Testis (tissue), 3 donors: ENCODE measurements around the gene POMT2. TPM values are rescaled to one million over a fixed set of nuclear protein-coding genes. Genes with fewer than 3 reads are reported as not detected.

Experiments
- DNase-seq: peaks from one replicate; pipeline ENCODE4 v3.0.0-alpha.2; 2019
- H3K27ac ChIP-seq, 2 donors: fragments of 200-600 bp; sonication (generic); one replicate each; pipeline ENCODE4 v1.5.1; 2019
- H3K27me3 ChIP-seq: fragments of 200-600 bp; sonication (generic); one replicate; pipeline ENCODE4 v1.5.1; 2019
- H3K36me3 ChIP-seq: fragments of 200-600 bp; sonication (generic); one replicate; pipeline ENCODE4 v1.5.1; 2017; ENCODE audit warnings: low read depth; ENCODE audit errors: missing control alignments
- H3K4me1 ChIP-seq: fragments of 200-600 bp; sonication (generic); one replicate; pipeline ENCODE4 v1.5.1; 2019
- H3K4me3 ChIP-seq, 2 donors: fragments of 200-600 bp; sonication (generic); one replicate each; pipeline ENCODE4 v1.5.1; 2017 to 2019
- H3K9me3 ChIP-seq: fragments of 200-600 bp; sonication (generic); one replicate; pipeline ENCODE4 v1.5.1; 2017
- CTCF ChIP-seq, 3 experiments: fragments of 450-650 bp in 2 of 3; fragments of 200-600 bp in 1 of 3; sonication (generic) in 1 of 3; IDR thresholded peaks; one replicate each; pipeline ENCODE4 v1.5.1; 2016 to 2019; ENCODE audit warnings: antibody characterized with exemption in 3 of 3, mild to moderate bottlenecking in 2 of 3, moderate library complexity in 1 of 3
- POLR2A ChIP-seq: fragments of 450-650 bp; IDR thresholded peaks from one replicate; pipeline ENCODE4 v1.6.1; 2017; ENCODE audit warnings: antibody characterized with exemption, mild to moderate bottlenecking, moderate library complexity
- WGBS, 2 donors: methylation state at CpG; one replicate each; pipeline ENCODE4 v1.1.5; 2018; 5-methylcytosine and 5-hydroxymethylcytosine counted together
- intact Hi-C: fragments of 100-400 bp; cut with DNase I; formaldehyde crosslinking; loops from one replicate; pipeline ENCODE4 v1.15.1; 2023; ENCODE audit warnings: low total_unique reads
- polyA plus RNA-seq: library from polyadenylated mRNA; stranded (reverse); fragments of 350-450 nt; fragmentation: Illumina TruSeq; extraction: RNeasy Lipid Tissue Mini Kit (QIAGEN cat#74804); gene quantifications from one replicate; pipeline ENCODE4 v1.2.3, GENCODE V29; 2014; ENCODE audit warnings: low read depth, low replicate concordance; ENCODE audit not compliant: insufficient read depth
- total RNA-seq, 2 donors: library from RNA; depleted of rRNA; stranded (reverse); fragments of >200 nt; gene quantifications; one replicate each; pipeline ENCODE4 v1.2.3, GENCODE V29; 2016

POMT2 gene
- total and polyA plus RNA-seq, 3 donors from 2014 or later = 108 to 162 (median 127) TPM

GRCh38 chr14:77246784-77247183 is 73.9 kb downstream of the POMT2 start:
- 96 to 97% methylated on average over 1 of the region's 1 CpG for WGBS, 2 donors
- no peak for DNase-seq
- Histone ChIP-seq H3K36me3 (no peaks in the 10 kb centered on the region), H3K4me1 (peaks cover 16% of the 10 kb centered on the region), H3K9me3 (no peaks in the 10 kb centered on the region), H3K27ac (no peak overlapping the region), H3K4me3 (no peak overlapping the region), H3K27me3 (no peaks in the 10 kb centered on the region)
- intact Hi-C loops = no loop called here
- no peak for TF ChIP-seq POLR2A
- no peak for TF ChIP-seq CTCF (IDR thresholded peaks at IDR 0.05)

- WGBS, 2 donors = 47 to 78% methylated on average over 4 of the region's 4 CpGs
These were observed 74.9 kb downstream of the POMT2 start for GRCh38 chr14:77245820-77246219.

GRCh38 chr14:77243853-77244252 is 76.8 kb downstream of the POMT2 start:
- Histone ChIP-seq H3K4me1 (no peaks in the 10 kb centered on the region), H3K9me3 (no peaks in the 10 kb centered on the region), H3K4me3 (no peak overlapping the region), H3K36me3 (no peaks in the 10 kb centered on the region), H3K27me3 (no peaks in the 10 kb centered on the region), H3K27ac (no peak overlapping the region)
- intact Hi-C loops = no loop called here
- TF ChIP-seq POLR2A (no peak), CTCF (IDR thresholded peaks at IDR 0.05) (no peak)
- DNase-seq = no peak
- 78 to 88% methylated on average over 3 to 4 of the region's 4 CpGs for WGBS, 2 donors

More at GRCh38 chr14:77245820-77246219, 74.9 kb downstream of the POMT2 start:
- DNase-seq = no peak
- Histone ChIP-seq H3K27me3 (no peaks in the 10 kb centered on the region), H3K36me3 (no peaks in the 10 kb centered on the region), H3K4me3 (no peak overlapping the region), H3K27ac (no peak overlapping the region), H3K9me3 (no peaks in the 10 kb centered on the region), H3K4me1 (peaks cover 7% of the 10 kb centered on the region)
- intact Hi-C loops = no loop called here
- TF ChIP-seq POLR2A (no peak), CTCF (IDR thresholded peaks at IDR 0.05) (no peak)

GRCh38 chr14:77242752-77243151 is 77.9 kb downstream of the POMT2 start:
- TF ChIP-seq CTCF (IDR thresholded peaks at IDR 0.05) (no peak), POLR2A (no peak)
- no peaks in the 10 kb centered on the region for H3K36me3 ChIP-seq
- 87 to 91% methylated on average over 9 to 12 of the region's 12 CpGs for WGBS, 2 donors
- H3K27me3 ChIP-seq = no peaks in the 10 kb centered on the region
- H3K9me3 ChIP-seq = no peaks in the 10 kb centered on the region
- peaks cover 6% of the 10 kb centered on the region for H3K4me1 ChIP-seq
- no peak for DNase-seq
- H3K27ac ChIP-seq = no peak overlapping the region
- H3K4me3 ChIP-seq = no peak overlapping the region
- intact Hi-C loops = no loop called here

- H3K27ac ChIP-seq = no peak overlapping the region
- no peaks in the 10 kb centered on the region for H3K36me3 ChIP-seq
- no peak for DNase-seq
- intact Hi-C loops = no loop called here
- WGBS, 2 donors = 62 to 66% methylated on average over 2 of the region's 2 CpGs
- H3K27me3 ChIP-seq = no peaks in the 10 kb centered on the region
- TF ChIP-seq CTCF (IDR thresholded peaks at IDR 0.05) (no peak), POLR2A (no peak)
- H3K4me1 ChIP-seq = peaks cover 6% of the 10 kb centered on the region
- no peaks in the 10 kb centered on the region for H3K9me3 ChIP-seq
- H3K4me3 ChIP-seq = no peak overlapping the region
These were observed 78.7 kb downstream of the POMT2 start for GRCh38 chr14:77241955-77242354.
